Measurements from ENCODE around the gene NPLOC4. TPM values are rescaled to one million over a fixed set of nuclear protein-coding genes. Genes with fewer than 3 reads are reported as not detected.

Gene NPLOC4
- total and polyA plus RNA-seq, 2 donors (not counting 1 experiment from before 2014, with no cell fraction given), result 51.0 to 62.5 TPM

- no peaks in the 10 kb centered on the region for H3K79me2 ChIP-seq (ENCODE audit: control insufficient read depth, insufficient read depth, low read length)
- no peaks in the 10 kb centered on the region for H3K9me3 ChIP-seq (ENCODE audit: control insufficient read depth, insufficient read depth, low read depth, low read length)
- DNase-seq (ENCODE audit: low read depth in 2 of 2), result no peak
- no peak for TF ChIP-seq CTCF (conservative IDR thresholded peaks at IDR 0.05 in 1 of 2, IDR thresholded peaks at IDR 0.05 in 1 of 2; ENCODE audit: low read depth in 1 of 2, low read length in 2 of 2)
- H4K20me1 ChIP-seq (ENCODE audit: control insufficient read depth, extremely low read depth, insufficient read depth, low read length), result no peaks in the 10 kb centered on the region
- no peaks in the 10 kb centered on the region for H3K27me3 ChIP-seq (ENCODE audit: control insufficient read depth, insufficient read depth, low read length)
- H3K4me2 ChIP-seq (ENCODE audit: extremely low read depth, insufficient read depth, low read length), result no peak overlapping the region
- H3K9ac ChIP-seq (ENCODE audit: insufficient read depth, low read length), result no peak overlapping the region
- H2AFZ ChIP-seq (ENCODE audit: low read length), result no peak overlapping the region
- H3K36me3 ChIP-seq (ENCODE audit: control insufficient read depth, insufficient read depth, low read length), result no peaks in the 10 kb centered on the region
- peaks cover 5% of the 10 kb centered on the region for H3K4me1 ChIP-seq (ENCODE audit: control insufficient read depth, extremely low read depth, insufficient read depth, low read length)
- no peak overlapping the region for H3K4me3 ChIP-seq (replicated peaks in 1 of 4; ENCODE audit: control extremely low read depth in 1 of 4, insufficient read depth in 1 of 4, low read depth in 3 of 4, low read length in 4 of 4)
- H3K27ac ChIP-seq (ENCODE audit: insufficient read depth, low read length), result no peak overlapping the region
These were observed 18.6 kb upstream of the NPLOC4 start for GRCh38 chr17:81655378-81656117.

DNA sequence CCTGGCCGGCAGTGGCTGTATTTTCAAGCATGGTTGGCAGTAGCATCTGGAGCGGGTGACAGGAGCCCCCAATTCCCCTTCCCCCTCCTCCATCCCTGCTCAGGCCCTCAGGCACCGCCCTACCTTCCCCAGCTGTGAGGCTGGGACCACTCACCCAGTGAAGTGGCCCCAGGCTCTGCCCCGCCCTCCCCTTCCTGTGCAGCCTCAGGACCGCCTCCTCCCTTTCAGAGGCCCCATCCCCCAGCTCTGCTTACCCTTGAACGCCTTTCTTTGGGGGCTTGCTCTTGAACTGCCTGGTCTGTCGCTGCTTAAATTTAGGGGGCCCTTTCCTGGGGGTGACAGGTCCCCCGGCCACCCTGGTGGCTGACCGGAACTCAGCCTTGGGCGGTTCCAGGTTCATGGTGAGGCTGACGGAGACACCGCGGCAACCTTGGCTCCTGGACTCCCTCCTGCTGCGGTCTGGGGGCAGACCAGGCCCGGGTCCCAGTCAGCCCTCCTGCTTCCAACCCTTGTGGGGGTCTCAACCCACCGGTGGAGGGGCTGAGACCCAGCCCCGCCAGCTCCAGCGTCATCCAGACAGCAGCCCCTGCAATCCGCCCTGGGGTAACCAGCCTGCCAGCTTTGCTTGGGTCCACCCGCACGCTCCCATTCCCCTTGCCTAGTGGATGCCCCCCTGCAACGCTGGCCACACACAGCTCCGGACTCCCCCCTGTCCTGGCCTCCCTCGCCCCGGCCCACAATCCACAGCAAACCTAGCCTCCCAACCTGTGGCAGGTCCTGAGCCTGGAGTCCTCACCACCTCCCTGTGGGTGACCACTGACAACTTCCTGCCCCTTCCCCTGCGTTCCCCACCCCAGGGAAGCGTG lies 16.2 kb upstream of the NPLOC4 start:
- no peak overlapping the region for H2AFZ ChIP-seq (ENCODE audit: low read length)
- H3K27ac ChIP-seq (ENCODE audit: insufficient read depth, low read length), result no peak overlapping the region
- H3K4me3 ChIP-seq (replicated peaks in 1 of 4; ENCODE audit: control extremely low read depth in 1 of 4, insufficient read depth in 1 of 4, low read depth in 3 of 4, low read length in 4 of 4), result no peak overlapping the region
- no peaks in the 10 kb centered on the region for H4K20me1 ChIP-seq (ENCODE audit: control insufficient read depth, extremely low read depth, insufficient read depth, low read length)
- no peak for DNase-seq (ENCODE audit: low read depth in 2 of 2)
- no peaks in the 10 kb centered on the region for H3K79me2 ChIP-seq (ENCODE audit: control insufficient read depth, insufficient read depth, low read length)
- no peak overlapping the region for H3K4me2 ChIP-seq (ENCODE audit: extremely low read depth, insufficient read depth, low read length)
- H3K9ac ChIP-seq (ENCODE audit: insufficient read depth, low read length), result no peak overlapping the region
- peaks cover 8% of the 10 kb centered on the region for H3K27me3 ChIP-seq (ENCODE audit: control insufficient read depth, insufficient read depth, low read length)
- peaks cover 5% of the 10 kb centered on the region for H3K4me1 ChIP-seq (ENCODE audit: control insufficient read depth, extremely low read depth, insufficient read depth, low read length)
- no peaks in the 10 kb centered on the region for H3K9me3 ChIP-seq (ENCODE audit: control insufficient read depth, insufficient read depth, low read depth, low read length)
- H3K36me3 ChIP-seq (ENCODE audit: control insufficient read depth, insufficient read depth, low read length), result no peaks in the 10 kb centered on the region
- TF ChIP-seq EZH2 (IDR thresholded peaks at IDR 0.05; ENCODE audit: low read length, missing control alignments) (no peak), CTCF (conservative IDR thresholded peaks at IDR 0.05 in 1 of 2, IDR thresholded peaks at IDR 0.05 in 1 of 2; ENCODE audit: low read depth in 1 of 2, low read length in 2 of 2) (no peak)

DNA sequence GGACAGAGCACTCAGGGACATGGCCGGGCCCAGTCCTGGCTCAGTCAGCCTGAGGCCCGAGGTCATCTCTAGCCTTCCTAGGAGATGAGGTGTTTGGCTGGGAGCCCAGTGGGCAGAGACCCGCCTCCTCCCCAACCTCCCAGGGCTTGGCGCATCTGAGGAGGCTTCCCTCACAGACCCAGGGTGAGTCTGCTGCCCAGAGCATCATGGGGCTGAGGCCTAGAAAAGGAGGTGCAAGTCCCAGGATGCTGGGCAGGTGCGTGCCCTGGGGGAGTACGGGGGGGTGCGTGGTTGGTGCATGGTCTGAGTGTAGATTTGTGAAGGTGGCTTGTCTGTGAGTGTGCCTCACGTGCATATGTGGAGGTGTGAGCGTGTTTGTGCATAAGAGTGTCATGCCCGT lies 14.8 kb upstream of the NPLOC4 start:
- DNase-seq (ENCODE audit: low read depth in 2 of 2), result peak; percentile 86 to 87
- Histone ChIP-seq H3K4me1 (ENCODE audit: control insufficient read depth, extremely low read depth, insufficient read depth, low read length) (peaks cover 5% of the 10 kb centered on the region), H3K9me3 (ENCODE audit: control insufficient read depth, insufficient read depth, low read depth, low read length) (no peaks in the 10 kb centered on the region), H4K20me1 (ENCODE audit: control insufficient read depth, extremely low read depth, insufficient read depth, low read length) (no peaks in the 10 kb centered on the region), H3K79me2 (ENCODE audit: control insufficient read depth, insufficient read depth, low read length) (no peaks in the 10 kb centered on the region), H3K4me3 (replicated peaks in 1 of 4; ENCODE audit: control extremely low read depth in 1 of 4, insufficient read depth in 1 of 4, low read depth in 3 of 4, low read length in 4 of 4) (no peak overlapping the region), H3K27ac (ENCODE audit: insufficient read depth, low read length) (no peak overlapping the region), H3K9ac (ENCODE audit: insufficient read depth, low read length) (no peak overlapping the region), H3K36me3 (ENCODE audit: control insufficient read depth, insufficient read depth, low read length) (no peaks in the 10 kb centered on the region), H3K27me3 (ENCODE audit: control insufficient read depth, insufficient read depth, low read length) (peaks cover 21% of the 10 kb centered on the region), H3K4me2 (ENCODE audit: extremely low read depth, insufficient read depth, low read length) (no peak overlapping the region), H2AFZ (ENCODE audit: low read length) (no peak overlapping the region)
- no peak for TF ChIP-seq CTCF (conservative IDR thresholded peaks at IDR 0.05 in 1 of 2, IDR thresholded peaks at IDR 0.05 in 1 of 2; ENCODE audit: low read depth in 1 of 2, low read length in 2 of 2)
- TF ChIP-seq EZH2 (IDR thresholded peaks at IDR 0.05; ENCODE audit: low read length, missing control alignments), result no peak

Data from fibroblast of lung (primary cell).